Heart left ventricle (tissue), 16 donors: ENCODE measurements around the gene CTNNBIP1. TPM values are rescaled to one million over a fixed set of nuclear protein-coding genes. Genes with fewer than 3 reads are reported as not detected.

Experiments
- ATAC-seq, 4 donors: fragments of 200-7000 bp; cut with Tn5 transposase; one replicate each; pipeline ENCODE4 v1.9.1; 2020 to 2022; ENCODE audit warnings: moderate library complexity in 4 of 4, mild to moderate bottlenecking in 3 of 4, moderate number of reproducible peaks in 1 of 4
- DNase-seq, 5 donors: peaks; one replicate each; pipeline ENCODE4 v3.0.0-alpha.2; 2020
- H3K27ac ChIP-seq, 12 donors: fragments of 200-600 bp; sonication (generic) in 4 of 12; one replicate each; pipeline versions ENCODE4 v1.5.0 to v1.8.0; 2016 to 2022; ENCODE audit warnings: mild to moderate bottlenecking in 2 of 12
- H3K27me3 ChIP-seq, 9 donors: fragments of 200-600 bp; sonication (generic) in 2 of 9; one replicate each; pipeline versions ENCODE4 v1.5.1 to v1.8.0; 2016 to 2022; ENCODE audit warnings: mild to moderate bottlenecking in 3 of 9
- H3K36me3 ChIP-seq, 9 donors: fragments of 200-600 bp; sonication (generic) in 2 of 9; one replicate each; pipeline versions ENCODE4 v1.5.0 to v1.8.0; 2018 to 2022; ENCODE audit warnings: mild to moderate bottlenecking in 2 of 9
- H3K4me1 ChIP-seq, 12 donors: fragments of 200-600 bp; sonication (generic) in 4 of 12; one replicate each; pipeline versions ENCODE4 v1.5.0 to v1.8.0; 2016 to 2022; ENCODE audit warnings: mild to moderate bottlenecking in 3 of 12
- H3K4me3 ChIP-seq, 12 donors: fragments of 200-600 bp; sonication (generic) in 4 of 12; one replicate each; pipeline versions ENCODE4 v1.5.0 to v1.8.0; 2017 to 2022; ENCODE audit warnings: mild to moderate bottlenecking in 9 of 12, moderate library complexity in 4 of 12
- H3K9me3 ChIP-seq, 12 donors: fragments of 200-600 bp; sonication (generic) in 4 of 12; one replicate each; pipeline versions ENCODE4 v1.5.0 to v1.8.0; 2016 to 2022; ENCODE audit warnings: mild to moderate bottlenecking in 1 of 12
- POLR2A ChIP-seq, 2 donors: fragments of 450-650 bp; IDR thresholded peaks; one replicate each; pipeline ENCODE4 v1.6.1; 2017; ENCODE audit warnings: antibody characterized with exemption in 2 of 2, mild to moderate bottlenecking in 2 of 2, moderate library complexity in 2 of 2
- whole genome bisulfite sequencing, 4 donors: extraction: QIAGEN DNeasy Blood & Tissue Kit in 2 of 4; methylation state at CpG; one replicate each; pipeline versions ENCODE4 v1.1.5 to v1.1.7; 2013 to 2018; 5-methylcytosine and 5-hydroxymethylcytosine counted together
- intact Hi-C, 10 donors: fragments of 100-400 bp; cut with DNase I; formaldehyde crosslinking; loops; one replicate each; pipeline versions ENCODE4 v1.11.1 to v1.14.2; 2022
- polyA plus RNA-seq, 2 donors: library from polyadenylated mRNA; stranded (reverse); fragments of 200-250 nt; gene quantifications; one replicate each; pipeline ENCODE4 v1.2.3, GENCODE V29; 2013
- total RNA-seq, 9 donors: library from RNA; depleted of rRNA in 2 of 9; stranded (reverse); fragments of >200 nt in 2 of 9; fragmentation: NEBNext Ultra II Directional in 3 of 9; extraction: Animal tissue kit (Norgen Biotek cat#: 25700) in 3 of 9; gene quantifications; one replicate each; pipeline versions ENCODE4 v1.1.0 to v1.2.4, GENCODE V29; 2016 to 2023
- TF ChIP-seq, protein P1 (sequence below), 12 donors: fragments of 200-600 bp; sonication (generic) in 4 of 12; IDR thresholded peaks; one replicate each; pipeline versions ENCODE4 v1.5.0 to v1.8.0; 2018 to 2022; ENCODE audit warnings: antibody characterized with exemption in 12 of 12, mild to moderate bottlenecking in 5 of 12
- donor health status: ischemic (EF 13 %, LVEDD 7.1; RV severe dilation, severe dysfunction).
- donor health status: healthy with polysubstance abuse.
- donor health status: DM: no; HTN: yes; CAD: no.
- donor health status: DM: no; HTN: no; CAD: no.
- donor health status: ischemic (EF 25% LVEDD 6.9; RV normal size, moderate dysfunction).
- donor health status: ischemic (EF 25% LVEDD 5.7; RV mildly dilated, moderate dysfunction).
- donor health status: healthy.
- donor health status: DM: yes; HTN: yes; CAD: no.
- donor health status: ischemic (EF 35%, LVEDD 5.7; RV mildly dilated, moderate dysfunction).
- donor health status: nonischemic (EF 11% LVEDD 7.7; RV severe dilation, severe dysfunction).
- donor health status: DM: yes; HTN: yes; CAD: no.
- donor health status: PGD.
- donor health status: ischemic (EF 29% LVEDD 5.4; RV normal size, mild dysfunction).
- donor health status: nonischemic (EF 23%, LVEDD 6.1; RV moderate dilation, normal function).

The CTNNBIP1 gene
- total and polyA plus RNA-seq, 11 donors = 25.4 to 62.0 (median 40.7) TPM

GRCh38 chr1:9835758-9836631 is 74.1 kb downstream of the CTNNBIP1 start:
- DNase-seq (peak in 2 of 5 donors; percentile 48 to 49), ATAC-seq (peak in 3 of 4 donors; percentile 78 to 83 (median 82))
- Histone ChIP-seq H3K27ac (peak overlapping the region in 2 of 12 donors; percentile 23 to 65), H3K27me3 (no peaks in the 10 kb centered on the region), H3K4me1 (peaks cover 3 to 15% (median 12%) of the 10 kb centered on the region in 12 donors), H3K4me3 (peak overlapping the region in 2 of 12 donors; percentile 12 to 16), H3K9me3 (no peaks in the 10 kb centered on the region), H3K36me3 (no peaks in the 10 kb centered on the region)
- WGBS, 4 donors = 38 to 54% (median 43%) methylated on average over 12 to 15 of the region's 15 CpGs
- no peak for TF ChIP-seq POLR2A (IDR thresholded peaks at IDR 0.05)
- TF ChIP-seq, protein P1, sequence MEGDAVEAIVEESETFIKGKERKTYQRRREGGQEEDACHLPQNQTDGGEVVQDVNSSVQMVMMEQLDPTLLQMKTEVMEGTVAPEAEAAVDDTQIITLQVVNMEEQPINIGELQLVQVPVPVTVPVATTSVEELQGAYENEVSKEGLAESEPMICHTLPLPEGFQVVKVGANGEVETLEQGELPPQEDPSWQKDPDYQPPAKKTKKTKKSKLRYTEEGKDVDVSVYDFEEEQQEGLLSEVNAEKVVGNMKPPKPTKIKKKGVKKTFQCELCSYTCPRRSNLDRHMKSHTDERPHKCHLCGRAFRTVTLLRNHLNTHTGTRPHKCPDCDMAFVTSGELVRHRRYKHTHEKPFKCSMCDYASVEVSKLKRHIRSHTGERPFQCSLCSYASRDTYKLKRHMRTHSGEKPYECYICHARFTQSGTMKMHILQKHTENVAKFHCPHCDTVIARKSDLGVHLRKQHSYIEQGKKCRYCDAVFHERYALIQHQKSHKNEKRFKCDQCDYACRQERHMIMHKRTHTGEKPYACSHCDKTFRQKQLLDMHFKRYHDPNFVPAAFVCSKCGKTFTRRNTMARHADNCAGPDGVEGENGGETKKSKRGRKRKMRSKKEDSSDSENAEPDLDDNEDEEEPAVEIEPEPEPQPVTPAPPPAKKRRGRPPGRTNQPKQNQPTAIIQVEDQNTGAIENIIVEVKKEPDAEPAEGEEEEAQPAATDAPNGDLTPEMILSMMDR (IDR thresholded peaks at IDR 0.05) = no peak
- intact Hi-C loops = no loop called here

GRCh38 chr1:9835404-9835757 is 74.7 kb downstream of the CTNNBIP1 start:
- DNase-seq (no peak), ATAC-seq (no peak)
- H3K4me1 ChIP-seq = peaks cover 3 to 15% (median 12%) of the 10 kb centered on the region in 12 donors
- WGBS, 4 donors = 38 to 65% (median 62%) methylated on average over 4 to 9 of the region's 9 CpGs
- H3K36me3 ChIP-seq = no peaks in the 10 kb centered on the region
- peak overlapping the region in 1 of 12 donors; percentile 65 for H3K27ac ChIP-seq
- intact Hi-C loops = no loop called here
- no peaks in the 10 kb centered on the region for H3K27me3 ChIP-seq
- peak overlapping the region in 2 of 12 donors; percentile 12 to 16 for H3K4me3 ChIP-seq
- no peaks in the 10 kb centered on the region for H3K9me3 ChIP-seq
- TF ChIP-seq POLR2A (IDR thresholded peaks at IDR 0.05) = no peak
- TF ChIP-seq, protein P1 (IDR thresholded peaks at IDR 0.05) = no peak

DNA sequence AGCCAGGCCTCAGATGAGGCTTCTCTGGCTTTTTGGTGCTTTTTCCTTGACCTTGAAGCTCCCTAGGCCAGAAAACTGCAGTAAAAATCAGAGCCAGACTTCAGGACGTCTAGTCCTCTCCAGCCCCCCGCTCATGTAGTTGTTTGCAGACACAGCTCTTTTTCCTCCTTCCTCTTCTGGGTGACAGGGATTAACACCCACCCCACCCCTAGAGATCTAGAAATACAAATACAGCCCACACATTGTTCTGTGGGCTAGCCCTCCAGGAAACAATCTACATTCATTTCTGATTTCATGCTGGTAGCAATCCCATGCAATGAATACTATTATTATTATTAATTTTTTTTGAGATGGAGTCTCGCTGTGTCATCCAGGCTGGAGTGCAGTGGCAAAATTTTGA is 76.4 kb downstream of the CTNNBIP1 start:
- Histone ChIP-seq H3K27ac (no peak overlapping the region), H3K9me3 (no peaks in the 10 kb centered on the region), H3K4me3 (no peak overlapping the region), H3K36me3 (no peaks in the 10 kb centered on the region), H3K4me1 (peaks cover 3 to 15% (median 12%) of the 10 kb centered on the region in 12 donors), H3K27me3 (no peaks in the 10 kb centered on the region)
- intact Hi-C loops = no loop called here
- WGBS, 4 donors = 81 to 89% (median 85%) methylated on average over 3 of the region's 3 CpGs
- ATAC-seq (no peak), DNase-seq (no peak)
- TF ChIP-seq, protein P1 (IDR thresholded peaks at IDR 0.05) = no peak
- no peak for TF ChIP-seq POLR2A (IDR thresholded peaks at IDR 0.05)

DNA sequence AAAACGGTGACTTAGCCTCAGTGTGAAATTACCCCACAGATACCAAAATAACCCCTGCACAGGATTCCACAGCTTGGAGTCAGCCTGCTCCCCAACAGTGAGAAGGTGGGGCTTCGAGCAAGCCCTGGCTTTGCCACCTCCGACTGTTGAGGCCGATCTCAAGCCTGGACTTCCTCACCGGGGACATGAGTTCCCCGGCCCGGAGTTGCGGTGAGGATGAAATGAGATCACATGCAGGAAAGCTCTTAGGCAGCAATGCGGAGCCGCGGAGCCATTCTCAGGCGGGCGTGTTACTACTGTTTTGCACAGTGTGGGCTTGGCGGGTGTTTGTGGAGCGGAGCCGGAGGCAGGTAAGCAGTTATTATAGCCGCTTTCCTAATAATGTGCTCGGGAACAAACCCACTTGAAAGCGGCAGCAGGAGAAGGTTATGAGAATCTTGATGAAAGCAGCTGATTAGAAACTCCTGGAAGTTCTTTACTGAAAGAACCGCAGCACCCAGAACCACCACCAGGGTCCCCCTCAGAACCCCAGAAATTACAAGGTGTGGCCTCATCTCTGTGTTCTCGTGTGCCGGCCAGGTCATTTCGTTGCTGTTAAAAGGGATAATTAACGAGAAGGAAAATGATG is 82.4 kb downstream of the CTNNBIP1 start:
- ATAC-seq = no peak
- WGBS, 4 donors = 75 to 81% (median 77%) methylated on average over 24 of the region's 24 CpGs
- TF ChIP-seq POLR2A (IDR thresholded peaks at IDR 0.05) = no peak
- TF ChIP-seq, protein P1 (IDR thresholded peaks at IDR 0.05) = peak in 2 of 12 donors; percentile 17 to 20
- Histone ChIP-seq H3K36me3 (no peaks in the 10 kb centered on the region), H3K27me3 (no peaks in the 10 kb centered on the region), H3K4me3 (no peak overlapping the region), H3K27ac (no peak overlapping the region), H3K4me1 (peaks cover 7 to 24% (median 18%) of the 10 kb centered on the region in 12 donors), H3K9me3 (no peaks in the 10 kb centered on the region)
- peak in 1 of 5 donors; percentile 22 for DNase-seq
- intact Hi-C loops = loop anchor here in 3 of 10 donors (5.0 to 10.0 kb wide), 2 partner anchors 35 to 857 kb away; no protein-coding TSS in a partner anchor
